HG02642 (cell line): ENCODE data around the gene RBMS1.

Experiments used
- ATAC-seq: cut with Tn5 transposase; IDR thresholded peaks from one replicate; pipeline ENCODE4 v1.9.1; 2021; ENCODE audit warnings: mild to moderate bottlenecking; ENCODE audit not compliant: unreplicated experiment, poor library complexity

RBMS1 gene

GRCh38 chr2:160345071-160345764, 148.4 kb downstream of the RBMS1 start:
- ATAC-seq, result peak; percentile 58

GRCh38 chr2:160343404-160343803, 150.2 kb downstream of the RBMS1 start:
- ATAC-seq, result no peak

GRCh38 chr2:160339726-160340125, 153.9 kb downstream of the RBMS1 start:
- no peak for ATAC-seq

- no peak for ATAC-seq
Observed at GRCh38 chr2:160338901-160339685, 154.5 kb downstream of the RBMS1 start.

- no peak for ATAC-seq
Observed at GRCh38 chr2:160337728-160338127, 155.9 kb downstream of the RBMS1 start.

GRCh38 chr2:160336635-160337034, 157.0 kb downstream of the RBMS1 start:
- ATAC-seq, result no peak

GRCh38 chr2:160336105-160336504, 157.5 kb downstream of the RBMS1 start:
- ATAC-seq, result no peak

GRCh38 chr2:160335441-160335840, 158.2 kb downstream of the RBMS1 start:
- ATAC-seq, result no peak

- ATAC-seq, result no peak
Observed at GRCh38 chr2:160334028-160334741, 159.4 kb downstream of the RBMS1 start.

GRCh38 chr2:160333324-160334027, 160.1 kb downstream of the RBMS1 start:
- ATAC-seq, result no peak

GRCh38 chr2:160332318-160332717, 161.3 kb downstream of the RBMS1 start:
- ATAC-seq, result no peak

GRCh38 chr2:160331258-160332025, 162.2 kb downstream of the RBMS1 start:
- ATAC-seq, result no peak

GRCh38 chr2:160328811-160329527, 164.6 kb downstream of the RBMS1 start:
- no peak for ATAC-seq

- no peak for ATAC-seq
Observed at GRCh38 chr2:160326786-160327185, 166.8 kb downstream of the RBMS1 start.

GRCh38 chr2:160325418-160325817, 168.2 kb downstream of the RBMS1 start:
- no peak for ATAC-seq

- ATAC-seq, result no peak
Observed at GRCh38 chr2:160324917-160325316, 168.7 kb downstream of the RBMS1 start.

- no peak for ATAC-seq
Observed at GRCh38 chr2:160324161-160324800, 169.3 kb downstream of the RBMS1 start.

GRCh38 chr2:160322320-160322719, 171.3 kb downstream of the RBMS1 start:
- peak; percentile 73 for ATAC-seq

- ATAC-seq, result no peak
Observed at GRCh38 chr2:160321006-160321405, 172.6 kb downstream of the RBMS1 start.
